ENCODE results near the gene CFAP54.

GRCh38 chr12:96701856-96702255, 212.5 kb downstream of the CFAP54 start:
- TF ChIP-seq POLR2A (IDR thresholded peaks at IDR 0.05; ENCODE audit: low read depth, low read length) = no peak
- no peak for TF ChIP-seq POLR2AphosphoS5 (IDR thresholded peaks at IDR 0.05; ENCODE audit: low read depth, low read length)
- no peak for TF ChIP-seq TAF1 (IDR thresholded peaks at IDR 0.05; ENCODE audit: borderline replicate concordance, low read depth, low read length)
